HG03354 (cell line): ENCODE measurements around the gene NCR3LG1.

Experiments
- ATAC-seq: cut with Tn5 transposase; IDR thresholded peaks from one replicate; pipeline ENCODE4 v1.9.1; 2021; ENCODE audit warnings: mild to moderate bottlenecking; ENCODE audit not compliant: unreplicated experiment, poor library complexity, severe bottlenecking

NCR3LG1 gene, protein sequence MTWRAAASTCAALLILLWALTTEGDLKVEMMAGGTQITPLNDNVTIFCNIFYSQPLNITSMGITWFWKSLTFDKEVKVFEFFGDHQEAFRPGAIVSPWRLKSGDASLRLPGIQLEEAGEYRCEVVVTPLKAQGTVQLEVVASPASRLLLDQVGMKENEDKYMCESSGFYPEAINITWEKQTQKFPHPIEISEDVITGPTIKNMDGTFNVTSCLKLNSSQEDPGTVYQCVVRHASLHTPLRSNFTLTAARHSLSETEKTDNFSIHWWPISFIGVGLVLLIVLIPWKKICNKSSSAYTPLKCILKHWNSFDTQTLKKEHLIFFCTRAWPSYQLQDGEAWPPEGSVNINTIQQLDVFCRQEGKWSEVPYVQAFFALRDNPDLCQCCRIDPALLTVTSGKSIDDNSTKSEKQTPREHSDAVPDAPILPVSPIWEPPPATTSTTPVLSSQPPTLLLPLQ

DNA sequence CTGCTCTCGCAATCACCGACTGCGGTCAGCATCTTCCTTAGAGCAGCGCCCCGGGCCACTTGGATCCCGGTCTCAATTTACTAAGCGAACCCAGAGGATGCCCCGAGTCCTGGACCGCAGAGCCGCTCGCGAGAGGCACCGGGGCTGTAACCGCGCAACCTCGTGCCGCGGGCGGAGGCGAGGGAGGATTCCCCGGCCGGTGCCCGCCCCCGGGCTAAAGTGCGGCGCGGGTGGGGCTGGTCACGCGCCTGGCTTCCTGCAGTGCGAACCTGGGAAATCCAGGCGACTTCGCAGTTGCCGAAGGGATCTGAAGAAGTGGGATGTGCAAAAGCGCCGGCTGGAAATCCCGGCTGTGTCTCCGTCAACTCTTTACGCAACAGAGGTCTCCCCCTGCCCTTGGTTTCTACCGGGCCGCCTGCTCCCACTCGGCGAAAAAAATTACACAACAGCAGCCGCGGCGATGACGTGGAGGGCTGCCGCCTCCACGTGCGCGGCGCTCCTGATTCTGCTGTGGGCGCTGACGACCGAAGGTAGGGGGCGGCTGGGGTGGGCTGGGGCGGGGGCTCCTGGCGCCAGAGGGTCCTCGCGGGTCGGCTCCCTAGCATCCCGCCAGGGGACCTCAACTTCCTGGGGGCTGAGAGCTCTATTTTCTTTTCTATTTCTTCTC lies at the start of gene NCR3LG1:
TSS of gene NCR3LG1 (plus strand) at position 291 of the 667 bp plus-strand sequence. CDS start at position 461, 170 bp downstream.
- peak; percentile 46 for ATAC-seq

DNA sequence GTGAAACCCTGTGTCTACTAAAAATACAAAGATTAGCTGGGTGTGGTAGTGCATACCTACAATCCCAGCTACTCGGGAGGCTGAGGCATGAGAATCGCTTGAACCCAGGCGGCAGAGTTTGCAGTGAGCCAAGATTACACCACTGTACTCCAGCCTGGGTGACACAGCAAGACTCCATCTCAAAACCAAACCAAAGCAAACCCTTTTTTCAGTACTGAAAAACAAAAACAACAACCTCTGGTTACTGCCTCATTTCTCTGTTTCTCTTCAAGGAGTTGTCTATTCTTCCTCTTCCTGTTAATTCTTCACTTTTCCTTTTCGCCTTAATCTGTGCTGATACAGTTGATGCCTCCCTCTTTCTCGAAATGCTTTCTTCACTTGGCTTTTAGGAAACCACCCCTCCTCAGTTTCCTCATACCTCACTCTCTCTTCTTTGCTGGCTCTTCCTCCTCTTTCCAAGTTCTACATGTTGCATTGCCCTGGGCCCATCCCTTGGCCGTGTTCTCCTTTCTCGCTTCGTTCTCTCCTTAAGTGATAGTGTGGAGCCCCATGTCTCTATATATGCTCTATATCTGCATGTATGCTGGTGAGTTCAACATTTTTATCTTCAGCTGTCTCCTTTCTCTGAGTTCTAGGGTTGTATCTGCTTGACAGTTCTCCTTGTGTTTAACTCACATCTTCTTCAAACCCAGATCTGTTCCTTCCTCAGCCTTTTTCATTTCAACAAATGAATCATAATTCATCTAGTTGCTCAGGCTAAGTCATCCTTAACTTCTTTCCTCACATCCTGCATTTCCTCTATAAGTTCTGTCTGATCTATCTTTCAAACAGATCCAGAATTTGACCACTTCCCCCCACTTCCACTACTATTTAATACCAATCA lies 38.0 kb upstream of the NCR3LG1 start:
- no peak for ATAC-seq

DNA sequence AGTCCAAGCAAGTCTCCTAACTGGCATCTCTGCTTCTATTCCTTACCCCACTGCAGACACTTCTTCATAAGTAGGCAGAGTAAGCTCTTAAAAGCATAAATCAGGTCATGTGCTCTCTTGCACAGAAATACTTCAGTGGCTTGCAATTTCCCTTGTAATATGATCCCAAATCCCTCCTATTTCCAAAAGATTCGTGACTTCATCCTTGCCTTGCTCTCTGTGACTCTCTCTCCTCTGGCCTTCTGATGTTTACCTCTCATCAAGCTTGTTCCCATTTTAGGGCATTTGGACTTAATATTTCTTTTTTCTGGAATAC lies 37.4 kb upstream of the NCR3LG1 start:
- no peak for ATAC-seq

DNA sequence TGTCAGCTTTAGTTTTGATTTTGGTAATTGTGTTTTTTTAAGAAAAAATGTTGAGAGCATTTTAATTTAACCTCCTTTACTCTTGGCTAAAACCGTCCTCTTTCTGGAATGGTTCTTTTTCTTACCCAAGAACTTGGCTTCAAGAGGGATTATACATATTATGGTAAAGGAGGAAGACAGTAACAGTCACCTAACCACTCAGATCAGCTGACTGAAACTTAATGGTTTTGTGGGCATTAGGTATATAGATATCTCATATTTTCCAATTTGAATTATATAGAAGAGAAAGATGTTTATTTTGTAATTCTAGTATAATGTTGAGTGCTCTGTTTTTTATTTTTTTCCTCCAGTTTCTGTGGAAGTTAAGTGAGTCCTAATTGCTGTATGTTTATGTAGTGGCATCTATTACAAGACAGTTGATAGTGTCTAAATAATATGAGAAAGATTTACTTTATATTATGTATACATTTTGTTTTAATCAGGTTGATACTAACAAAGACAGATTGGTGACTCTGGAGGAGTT lies 36.6 kb upstream of the NCR3LG1 start:
- ATAC-seq: no peak

DNA sequence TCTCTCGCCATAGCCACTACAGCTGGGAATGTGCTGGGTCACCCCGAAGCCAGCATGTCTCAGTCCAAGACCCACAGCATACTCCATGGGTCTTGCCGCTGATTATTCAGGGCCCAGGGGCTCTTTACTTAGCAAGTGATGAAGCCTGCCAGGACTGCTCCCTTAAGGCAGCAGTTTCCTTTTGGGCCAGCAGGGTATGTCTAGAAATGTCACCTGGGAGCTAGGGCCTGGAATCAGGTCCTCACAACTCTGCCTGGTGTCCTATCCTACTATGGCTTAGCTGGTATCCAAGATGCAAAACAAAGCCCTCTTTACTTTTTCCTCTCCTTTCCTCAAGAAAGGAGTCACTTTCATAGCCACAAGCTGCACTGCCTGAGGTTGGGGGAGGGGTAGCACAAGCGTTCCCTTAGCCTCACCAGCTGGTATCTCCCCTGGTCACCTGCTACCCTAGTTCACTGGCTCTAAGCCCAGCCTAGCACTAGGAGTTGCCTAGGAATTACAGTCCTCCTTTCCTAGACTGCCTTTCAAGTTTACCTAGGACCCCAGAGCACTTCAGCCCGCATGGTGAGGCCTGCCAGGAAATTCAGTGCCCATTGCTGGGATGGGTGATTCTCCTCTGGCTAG lies 22.6 kb upstream of the NCR3LG1 start:
- ATAC-seq: no peak

DNA sequence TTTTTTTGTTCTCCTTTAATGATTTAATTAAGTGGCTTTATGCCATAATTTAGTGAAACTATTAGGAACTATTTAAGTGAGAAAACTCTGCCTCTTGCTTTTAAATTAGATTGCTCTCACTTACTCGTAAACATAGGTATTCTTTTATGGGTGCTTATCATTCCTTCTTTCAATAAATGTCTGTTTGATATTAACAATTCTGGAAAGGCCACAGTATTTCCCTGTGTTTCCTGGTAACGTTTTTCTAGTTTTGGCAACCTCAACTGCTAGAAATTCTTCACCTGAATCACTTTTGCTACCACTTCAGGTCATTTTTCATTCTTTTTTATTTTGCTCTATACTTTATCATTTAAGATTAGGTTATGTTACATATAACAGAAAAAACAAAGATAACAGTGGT lies 19.9 kb upstream of the NCR3LG1 start:
- ATAC-seq: no peak

DNA sequence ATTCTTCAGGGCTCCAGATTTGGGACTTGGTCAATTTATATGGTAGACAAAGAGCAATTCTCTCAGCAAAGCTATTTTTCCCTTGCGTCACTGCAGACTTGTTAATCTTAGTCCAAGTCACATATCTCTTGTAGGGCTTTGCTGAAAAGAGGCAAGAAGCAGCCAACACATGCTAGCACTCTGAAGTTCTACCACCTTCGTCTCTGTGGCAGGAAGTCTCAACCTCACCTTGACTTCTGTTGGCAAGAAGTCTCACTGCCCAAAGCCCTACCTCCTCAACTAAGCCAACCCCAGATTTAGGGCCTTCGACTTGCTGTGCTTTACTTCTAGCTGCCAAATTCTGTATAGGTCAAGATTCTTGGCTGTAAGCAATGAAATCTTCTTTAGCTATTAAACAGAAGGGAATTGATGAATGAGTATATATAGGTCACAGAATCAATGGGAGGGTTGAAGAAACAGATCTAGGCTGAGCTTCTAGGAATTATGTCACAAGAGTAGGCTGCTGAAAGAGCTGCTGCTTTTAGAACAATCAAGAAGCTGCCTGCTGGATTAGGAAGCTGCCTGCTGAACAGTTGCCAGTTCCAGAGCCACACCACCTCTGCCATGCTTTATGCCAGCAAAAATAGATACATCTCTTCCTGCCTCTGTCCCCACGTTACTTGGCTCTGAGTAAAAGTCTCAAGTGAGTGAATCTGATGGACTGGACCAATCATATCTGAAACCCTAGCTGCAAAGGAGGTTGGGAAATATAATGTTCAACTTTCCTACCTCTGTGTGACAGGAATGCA lies 17.6 kb upstream of the NCR3LG1 start:
- no peak for ATAC-seq

DNA sequence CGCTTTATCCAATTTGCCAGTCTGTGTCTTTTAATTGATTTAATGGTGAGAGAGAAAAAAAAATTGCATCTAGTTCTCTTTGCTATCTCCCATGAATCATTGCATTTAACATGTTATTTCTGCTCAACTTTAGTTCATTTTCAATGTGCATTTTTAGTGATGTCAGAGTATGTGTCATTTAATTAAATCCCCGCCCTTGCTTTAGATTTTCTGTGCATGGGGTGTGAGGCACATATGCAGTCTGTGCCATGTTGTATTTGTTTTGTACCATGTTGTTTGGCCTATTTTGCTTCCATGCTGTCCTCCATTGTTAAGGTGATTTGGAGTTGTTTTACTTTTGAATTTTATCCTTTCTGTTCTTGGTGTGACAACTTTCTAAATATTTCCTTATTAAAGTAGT lies 8.3 kb upstream of the NCR3LG1 start:
- no peak for ATAC-seq

DNA sequence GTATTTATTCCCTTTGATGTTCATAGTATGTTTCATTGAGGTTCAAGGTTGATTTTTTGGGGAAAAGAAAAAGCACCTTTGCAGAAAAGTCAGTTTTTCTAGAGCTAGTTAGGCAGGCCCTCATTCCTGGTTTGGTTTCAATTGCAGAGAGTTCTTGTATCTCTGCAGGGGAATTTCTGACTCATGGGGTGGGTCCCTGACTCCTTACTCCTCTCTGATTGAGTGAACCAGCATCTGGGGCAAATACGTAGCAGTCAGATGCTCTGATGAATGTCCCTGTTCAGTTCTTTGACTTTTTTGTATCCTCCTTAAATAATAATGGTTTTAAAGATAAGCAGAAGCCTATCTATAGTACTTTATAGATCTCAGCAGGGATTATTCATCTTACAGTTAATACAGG lies 7.7 kb upstream of the NCR3LG1 start:
- ATAC-seq: no peak

DNA sequence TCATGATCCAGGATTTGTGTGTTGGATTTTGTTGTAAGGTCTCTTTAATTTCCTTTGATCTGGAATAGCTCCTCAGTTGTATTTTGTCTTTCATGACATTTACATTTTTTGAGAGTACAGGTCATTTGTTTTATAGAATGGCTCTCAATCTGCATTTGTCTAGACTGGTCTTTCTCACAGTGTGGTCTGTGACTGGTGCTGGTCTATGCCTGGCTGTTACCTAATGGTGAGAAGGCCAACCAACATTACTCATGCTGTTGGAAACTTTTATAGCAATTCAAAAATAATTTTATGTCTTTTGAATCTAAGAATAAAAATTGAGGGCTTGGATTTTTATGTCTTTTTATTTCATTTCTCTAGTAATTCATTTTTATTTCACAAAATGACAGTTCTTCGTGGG lies 3.9 kb upstream of the NCR3LG1 start:
- no peak for ATAC-seq

DNA sequence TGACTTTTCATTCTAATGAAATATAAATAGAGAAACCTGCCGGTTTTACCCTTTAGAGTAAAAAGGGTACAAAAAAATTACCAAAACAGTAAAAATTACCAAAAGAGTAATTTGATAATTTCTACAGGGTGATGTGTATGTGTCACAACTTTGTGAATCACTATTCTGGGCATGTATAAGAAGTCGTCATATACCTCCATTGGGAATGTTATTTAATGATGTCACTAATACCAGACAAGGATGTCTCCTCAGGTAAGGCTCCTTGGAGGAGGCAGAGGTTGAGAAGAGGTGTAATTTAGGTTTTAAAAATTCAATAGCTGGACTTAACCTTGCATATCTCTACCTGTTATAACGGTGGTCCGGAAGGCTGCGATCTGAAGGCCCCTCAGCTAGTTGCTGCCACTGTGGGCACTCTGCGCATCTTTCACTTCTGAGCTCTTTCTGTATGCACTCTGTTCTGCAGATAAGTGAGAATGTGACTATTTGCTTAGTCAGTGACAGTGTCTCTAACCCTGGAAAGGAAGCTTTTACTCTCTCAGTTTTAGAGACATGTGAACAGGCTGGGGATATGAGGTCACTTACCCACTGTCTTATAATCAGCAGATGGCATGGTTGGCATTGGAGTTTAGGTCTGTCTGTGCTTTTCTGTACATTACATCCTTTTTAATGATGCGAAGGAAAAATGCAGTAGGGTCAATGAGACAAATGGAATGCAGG lies 987 bp upstream of the NCR3LG1 start:
- no peak for ATAC-seq

DNA sequence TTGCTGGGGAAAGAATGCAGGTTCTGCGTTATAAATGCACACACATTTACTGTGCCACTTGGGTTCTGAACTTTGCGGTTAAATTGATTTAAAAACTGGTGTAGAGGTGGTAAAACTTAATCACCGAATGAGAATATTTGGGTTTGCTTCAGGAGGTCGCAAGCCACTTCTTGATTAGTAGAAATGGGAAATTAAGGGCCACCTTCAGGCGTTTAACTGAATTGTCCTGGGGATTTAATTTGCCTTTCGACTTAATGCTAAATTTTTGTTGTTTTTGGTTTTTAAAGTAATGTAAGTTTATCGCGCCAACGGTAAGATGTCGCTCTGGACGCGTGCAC lies 459 bp upstream of the NCR3LG1 start:
- ATAC-seq: no peak

DNA sequence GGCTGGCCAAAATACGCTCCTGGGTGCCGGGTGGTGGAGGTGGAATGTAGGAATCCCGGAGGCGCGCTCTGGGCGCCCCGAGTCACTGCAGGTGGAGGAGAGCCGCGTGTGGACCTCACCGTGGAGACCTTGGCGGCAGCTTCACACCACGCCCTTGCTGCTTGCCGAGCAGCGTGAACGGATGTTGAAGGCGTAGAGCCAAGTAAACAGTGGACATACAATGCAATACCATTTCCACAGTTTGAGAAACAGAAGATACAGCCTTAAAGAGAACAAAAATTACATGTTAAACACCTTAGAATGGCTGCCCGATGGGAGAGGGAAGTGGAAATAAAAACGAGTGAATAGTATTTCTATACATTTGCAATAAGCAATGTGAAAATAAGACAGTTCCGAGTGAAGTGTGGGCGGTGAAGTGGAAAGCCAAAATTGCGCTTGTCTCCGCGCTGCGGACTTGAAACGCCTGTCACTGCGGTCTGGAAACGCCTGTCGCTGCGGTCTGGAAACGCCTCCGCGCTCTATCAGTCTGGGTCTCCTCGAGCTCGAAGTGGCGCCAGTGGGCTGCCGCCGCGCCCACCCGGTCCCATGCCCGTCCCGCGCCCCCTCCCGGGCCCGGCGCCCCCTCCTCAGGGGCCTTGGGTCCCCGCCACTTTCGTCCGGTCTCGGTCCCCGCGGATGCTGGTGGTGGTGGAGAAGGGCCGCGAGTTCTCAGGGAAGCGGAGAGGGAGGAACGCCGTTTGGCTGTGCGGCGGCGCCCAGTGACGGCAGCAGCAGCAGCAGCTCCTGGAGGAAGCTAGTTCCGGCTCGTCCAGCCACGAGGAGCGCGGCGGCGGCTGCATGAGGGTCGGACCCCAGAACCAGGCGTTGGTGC lies 1.6 kb downstream of the NCR3LG1 start:
- ATAC-seq: peak; percentile 54

DNA sequence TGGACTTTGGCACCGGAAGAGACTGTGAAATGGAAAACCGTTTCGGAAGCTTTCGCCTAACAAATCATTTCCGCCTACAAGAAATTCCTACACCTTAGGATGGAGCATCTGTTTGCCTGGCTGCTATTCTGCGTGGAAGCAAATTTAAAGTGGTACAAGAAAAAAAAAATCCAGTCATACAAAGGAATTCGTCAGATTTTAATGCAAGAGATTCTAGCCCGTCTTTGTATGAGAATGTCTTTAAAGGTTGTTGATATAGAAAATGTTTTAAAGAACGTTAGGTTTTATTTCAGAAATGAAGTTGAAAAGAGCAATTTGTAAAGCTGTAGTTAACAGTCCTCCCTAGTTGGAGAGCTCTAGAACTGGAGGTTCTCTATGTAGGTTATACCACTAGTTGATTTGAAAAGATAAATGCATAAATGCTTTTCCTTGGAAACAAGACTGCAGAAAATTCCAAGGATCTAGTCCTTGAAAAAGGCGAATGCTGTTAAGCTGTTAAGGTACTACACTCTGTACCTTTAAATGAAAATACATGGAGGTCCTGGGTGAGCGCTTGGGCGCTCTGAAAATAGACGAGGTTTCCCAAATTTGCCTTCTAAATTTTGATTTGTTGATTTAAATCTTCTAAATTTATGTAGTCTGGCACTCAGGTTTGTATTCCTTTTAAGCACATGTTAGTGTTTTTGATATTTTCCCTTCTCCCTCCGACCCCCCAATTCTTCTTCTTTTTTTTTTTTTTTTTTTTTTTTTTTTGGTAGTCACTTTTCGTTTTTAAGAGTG lies 2.4 kb downstream of the NCR3LG1 start:
- no peak for ATAC-seq

DNA sequence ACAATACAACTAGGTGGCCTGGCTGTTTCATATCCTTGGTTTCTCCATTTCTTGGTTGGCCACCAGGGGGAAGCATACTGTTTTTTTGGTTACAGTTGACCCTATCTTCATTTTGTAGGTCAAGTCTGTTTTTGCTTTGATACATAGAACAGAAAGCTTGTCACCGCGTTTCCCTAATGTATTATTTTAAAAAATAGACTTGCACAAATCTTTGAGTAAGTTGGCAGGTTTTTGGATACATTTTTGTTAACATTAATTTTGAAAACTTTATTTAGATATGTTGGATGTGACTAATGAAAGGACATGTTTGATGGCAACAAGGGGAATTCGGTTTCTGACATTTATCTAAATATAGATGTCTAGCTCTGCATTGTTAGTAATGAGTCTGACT lies 3.0 kb downstream of the NCR3LG1 start:
- peak; percentile 58 for ATAC-seq

DNA sequence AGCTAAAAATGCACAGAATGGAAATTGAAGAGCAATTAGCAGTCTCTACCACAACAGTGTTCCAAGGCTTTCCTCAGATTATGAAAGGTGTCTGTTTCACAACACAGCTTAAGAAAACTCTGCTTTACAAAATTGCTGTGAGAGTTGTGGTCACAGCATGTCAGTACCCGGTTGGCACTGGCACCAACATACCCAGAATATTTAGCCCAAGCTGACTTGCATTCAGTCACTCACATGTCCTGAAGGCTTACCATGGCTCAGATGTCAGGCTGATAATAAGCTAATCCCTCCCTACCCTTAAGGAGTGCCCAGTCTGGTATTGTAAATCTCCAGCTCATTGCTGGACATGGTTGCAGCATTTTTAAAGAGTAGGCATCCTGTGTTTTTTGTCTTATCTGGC lies 14.9 kb downstream of the NCR3LG1 start:
- ATAC-seq: no peak

DNA sequence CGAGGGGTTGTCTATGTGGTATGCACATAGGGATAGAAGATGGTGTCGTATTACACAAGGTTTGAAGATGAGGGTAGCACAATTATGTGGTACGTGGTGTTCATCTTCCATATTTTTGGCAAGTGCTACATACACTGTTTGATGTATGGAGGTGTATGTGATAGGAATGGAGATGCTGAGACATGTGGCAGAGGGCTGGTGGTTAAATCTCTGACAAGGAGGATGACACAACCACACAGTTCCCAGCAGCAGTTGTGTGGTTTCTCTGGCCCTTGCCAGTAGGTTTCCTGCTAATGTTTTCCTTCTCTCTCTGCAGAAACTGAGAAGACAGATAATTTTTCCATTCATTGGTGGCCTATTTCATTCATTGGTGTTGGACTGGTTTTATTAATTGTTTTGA lies 17.0 kb downstream of the NCR3LG1 start:
- ATAC-seq: no peak
